Measurements from ENCODE around the gene KCNK17. TPM values are rescaled to one million over a fixed set of nuclear protein-coding genes. Genes with fewer than 3 reads are reported as not detected.

Gene KCNK17
- total RNA-seq, 1 experiment from 2014 or later: not detected

GRCh38 chr6:39341352-39341751, 27.1 kb upstream of the KCNK17 start:
- Histone ChIP-seq H3K4me3 (no peak overlapping the region), H3K36me3 (no peaks in the 10 kb centered on the region), H3K27me3 (no peaks in the 10 kb centered on the region), H3K9me3 (no peaks in the 10 kb centered on the region)
- no peak for DNase-seq

DNA sequence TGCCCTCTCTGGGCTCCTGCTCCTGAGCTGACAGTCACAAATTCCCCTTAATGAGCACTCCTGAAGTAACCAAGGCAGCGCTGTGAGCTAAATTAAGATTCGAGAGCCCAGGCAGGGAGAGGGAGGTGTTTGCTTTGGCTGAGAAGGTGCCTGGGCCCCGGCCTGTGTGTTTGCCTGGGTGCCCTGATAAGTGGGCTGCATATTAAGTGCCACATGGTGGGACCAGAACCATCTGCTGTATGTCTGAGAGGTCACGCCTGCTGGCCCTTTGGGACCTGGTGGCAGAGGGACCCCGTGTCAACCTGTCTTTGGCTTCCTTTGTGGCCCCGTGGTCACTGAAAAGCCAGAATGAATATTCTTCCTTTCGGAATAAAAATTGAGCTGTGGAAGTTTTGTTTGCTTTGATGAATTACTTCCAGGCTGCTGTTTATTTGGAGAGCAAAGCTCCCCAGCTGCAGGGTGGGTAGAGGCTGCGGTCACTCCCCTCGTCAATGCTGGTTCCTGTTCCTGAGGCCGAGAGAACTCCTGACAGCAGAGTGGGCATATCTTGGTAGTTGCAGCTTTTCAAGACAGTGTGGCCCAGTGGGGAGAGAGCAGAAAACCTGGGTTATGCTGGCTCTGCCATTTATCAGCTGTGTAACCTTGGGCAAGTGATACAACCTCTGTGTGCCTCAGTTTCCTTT, 25.8 kb upstream of the KCNK17 start:
- H3K9me3 ChIP-seq: no peaks in the 10 kb centered on the region
- no peak overlapping the region for H3K4me3 ChIP-seq
- DNase-seq: no peak
- H3K27me3 ChIP-seq: no peaks in the 10 kb centered on the region
- no peaks in the 10 kb centered on the region for H3K36me3 ChIP-seq

DNA sequence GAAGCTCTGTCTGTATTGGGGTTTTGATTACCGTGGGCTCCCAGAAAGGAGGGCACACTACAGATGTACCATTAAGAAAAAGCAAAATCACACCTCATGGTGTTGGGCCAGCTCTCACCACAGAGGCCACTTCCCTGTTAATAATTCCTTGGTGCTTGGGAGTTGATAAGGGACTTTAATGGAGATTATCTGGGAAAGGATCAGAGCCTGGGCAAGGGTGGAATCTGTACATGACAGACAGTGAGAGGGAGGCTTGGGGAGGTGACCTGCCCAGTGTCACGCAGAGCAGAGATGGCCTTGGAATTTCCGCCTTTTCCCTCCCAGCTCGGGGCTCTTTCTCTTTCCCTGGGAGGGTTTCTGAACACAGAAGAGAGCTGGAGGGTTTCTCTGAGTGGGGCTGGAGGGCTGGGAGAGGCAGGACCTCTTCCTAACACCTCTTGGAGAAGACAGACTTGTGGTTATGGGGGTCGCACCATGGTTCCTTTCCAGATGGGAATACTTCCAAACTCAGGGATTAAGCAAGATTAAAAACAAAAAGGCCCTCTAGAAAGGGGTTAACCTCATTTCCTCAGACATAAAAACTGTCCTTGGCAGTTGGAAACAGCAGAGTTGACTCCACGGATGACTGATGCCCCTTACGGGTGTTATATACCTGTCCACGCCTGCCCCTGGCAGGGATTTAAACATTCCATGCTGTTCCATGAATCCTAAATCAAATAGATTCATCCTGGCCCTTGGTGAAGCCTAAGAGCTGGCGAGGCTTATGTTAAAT, 25.1 kb upstream of the KCNK17 start:
- Histone ChIP-seq H3K27me3 (no peaks in the 10 kb centered on the region), H3K4me3 (no peak overlapping the region), H3K9me3 (no peaks in the 10 kb centered on the region), H3K36me3 (no peaks in the 10 kb centered on the region)
- no peak for DNase-seq

- no peaks in the 10 kb centered on the region for H3K27me3 ChIP-seq
- no peak for DNase-seq
- no peak overlapping the region for H3K4me3 ChIP-seq
- H3K9me3 ChIP-seq: no peaks in the 10 kb centered on the region
- H3K36me3 ChIP-seq: no peaks in the 10 kb centered on the region
Measured at GRCh38 chr6:39338397-39338796, 24.2 kb upstream of the KCNK17 start.

DNA sequence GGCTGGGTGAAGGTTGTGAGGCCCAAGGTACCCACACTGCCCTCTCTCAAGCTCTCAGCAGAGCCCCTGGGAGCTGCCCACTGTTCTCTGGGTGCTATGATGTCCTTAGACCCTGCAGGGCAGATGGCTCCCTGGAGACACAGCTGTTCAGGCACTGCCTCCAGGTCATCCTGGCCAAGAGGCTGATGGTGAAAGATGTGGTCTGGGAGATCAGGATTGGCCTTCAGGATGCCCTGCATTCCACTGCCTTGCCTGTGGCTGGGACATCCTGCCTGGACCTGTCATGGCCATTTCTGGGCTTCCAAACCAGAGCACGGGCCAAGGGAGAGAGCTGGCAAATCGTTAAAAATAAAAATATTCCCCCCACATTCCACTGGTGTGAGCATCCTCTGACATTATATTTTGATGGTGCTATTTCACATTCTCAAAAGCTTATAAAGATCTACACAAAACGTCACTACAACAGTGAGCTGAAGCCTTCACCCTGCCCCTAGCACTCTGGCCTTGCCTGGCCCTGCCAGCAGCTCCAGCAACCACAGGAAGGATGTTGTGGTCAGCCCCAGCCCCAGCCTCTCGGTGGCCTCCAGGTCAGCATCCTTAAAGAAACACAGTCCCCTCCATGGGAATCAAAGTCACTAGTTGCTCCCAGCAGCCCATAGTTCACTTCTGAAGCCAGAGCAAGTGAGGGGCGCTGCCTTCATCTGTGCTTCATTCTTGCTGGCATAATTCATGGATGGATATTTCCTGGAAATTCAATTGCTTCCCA, 21.7 kb upstream of the KCNK17 start:
- H3K9me3 ChIP-seq: no peaks in the 10 kb centered on the region
- no peaks in the 10 kb centered on the region for H3K27me3 ChIP-seq
- DNase-seq: peak; percentile 9
- H3K36me3 ChIP-seq: no peaks in the 10 kb centered on the region
- no peak overlapping the region for H3K4me3 ChIP-seq

DNA sequence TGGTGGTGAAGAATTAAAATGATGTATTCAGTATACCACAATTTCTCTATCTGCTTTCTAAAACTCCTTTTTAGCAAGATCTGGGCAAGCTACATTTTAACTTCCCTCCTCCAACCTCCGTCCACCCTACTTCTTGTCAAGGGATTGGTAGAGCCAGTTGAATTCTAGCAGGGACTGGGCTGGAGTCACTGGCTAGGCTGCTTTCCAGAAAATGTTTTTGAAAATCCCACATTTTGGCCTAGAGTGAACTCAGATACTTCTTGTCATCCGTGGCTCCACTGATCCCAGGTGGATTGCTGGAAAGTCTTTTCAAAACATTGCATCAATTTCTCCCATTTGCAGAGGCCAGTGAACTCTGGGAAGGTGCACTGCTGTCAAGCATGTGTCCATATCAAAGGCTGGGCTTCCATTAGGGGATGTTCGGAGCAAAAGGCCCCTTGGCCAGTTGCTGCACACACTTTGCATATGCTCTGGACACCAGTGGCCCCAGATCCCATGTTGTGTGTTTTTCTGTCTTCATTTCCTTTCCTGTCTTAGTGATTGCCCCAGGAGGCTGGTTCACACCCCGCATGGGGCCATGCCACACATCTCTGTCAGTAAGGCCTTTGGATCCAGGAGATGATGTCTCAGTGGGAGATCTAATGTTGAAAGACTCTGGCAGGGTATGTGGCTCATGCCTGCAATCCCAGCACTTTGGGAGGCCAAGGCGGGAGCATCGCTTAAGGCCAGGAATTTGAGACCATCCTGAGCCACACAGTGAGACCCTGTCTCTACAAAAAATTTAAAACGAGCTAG, 19.6 kb upstream of the KCNK17 start:
- H3K4me3 ChIP-seq: no peak overlapping the region
- no peaks in the 10 kb centered on the region for H3K9me3 ChIP-seq
- no peaks in the 10 kb centered on the region for H3K36me3 ChIP-seq
- no peak for DNase-seq
- no peaks in the 10 kb centered on the region for H3K27me3 ChIP-seq

- no peaks in the 10 kb centered on the region for H3K36me3 ChIP-seq
- no peak for DNase-seq
- no peaks in the 10 kb centered on the region for H3K9me3 ChIP-seq
- H3K4me3 ChIP-seq: no peak overlapping the region
- no peaks in the 10 kb centered on the region for H3K27me3 ChIP-seq
Measured at GRCh38 chr6:39330476-39330875, 16.3 kb upstream of the KCNK17 start.

- no peaks in the 10 kb centered on the region for H3K9me3 ChIP-seq
- no peaks in the 10 kb centered on the region for H3K36me3 ChIP-seq
- no peak overlapping the region for H3K4me3 ChIP-seq
- no peaks in the 10 kb centered on the region for H3K27me3 ChIP-seq
- no peak for DNase-seq
Measured at GRCh38 chr6:39330057-39330456, 15.8 kb upstream of the KCNK17 start.

- H3K9me3 ChIP-seq: no peaks in the 10 kb centered on the region
- DNase-seq: no peak
- H3K27me3 ChIP-seq: no peaks in the 10 kb centered on the region
- H3K4me3 ChIP-seq: no peak overlapping the region
- no peaks in the 10 kb centered on the region for H3K36me3 ChIP-seq
Measured at GRCh38 chr6:39328066-39328465, 13.8 kb upstream of the KCNK17 start.

- no peaks in the 10 kb centered on the region for H3K36me3 ChIP-seq
- no peaks in the 10 kb centered on the region for H3K9me3 ChIP-seq
- no peaks in the 10 kb centered on the region for H3K27me3 ChIP-seq
- no peak overlapping the region for H3K4me3 ChIP-seq
- no peak for DNase-seq
Measured at GRCh38 chr6:39327507-39327906, 13.3 kb upstream of the KCNK17 start.

GRCh38 chr6:39322306-39322850, 8.2 kb upstream of the KCNK17 start, which contains the start of gene KCNK16:
Gene KCNK16, minus strand, starts transcription at chr6:39322702. Its CDS starts 162 bp downstream, at chr6:39322540.
- H3K9me3 ChIP-seq: no peaks in the 10 kb centered on the region
- no peak within 1 kb of the TSS for H3K4me3 ChIP-seq
- no peaks in the 10 kb centered on the region for H3K36me3 ChIP-seq
- no peaks in the 10 kb centered on the region for H3K27me3 ChIP-seq
- no peak for DNase-seq

- Histone ChIP-seq H3K9me3 (no peaks in the 10 kb centered on the region), H3K27me3 (no peaks in the 10 kb centered on the region), H3K4me3 (no peak overlapping the region), H3K36me3 (no peaks in the 10 kb centered on the region)
- no peak for DNase-seq
Measured at GRCh38 chr6:39321761-39322160, 7.5 kb upstream of the KCNK17 start.

DNA sequence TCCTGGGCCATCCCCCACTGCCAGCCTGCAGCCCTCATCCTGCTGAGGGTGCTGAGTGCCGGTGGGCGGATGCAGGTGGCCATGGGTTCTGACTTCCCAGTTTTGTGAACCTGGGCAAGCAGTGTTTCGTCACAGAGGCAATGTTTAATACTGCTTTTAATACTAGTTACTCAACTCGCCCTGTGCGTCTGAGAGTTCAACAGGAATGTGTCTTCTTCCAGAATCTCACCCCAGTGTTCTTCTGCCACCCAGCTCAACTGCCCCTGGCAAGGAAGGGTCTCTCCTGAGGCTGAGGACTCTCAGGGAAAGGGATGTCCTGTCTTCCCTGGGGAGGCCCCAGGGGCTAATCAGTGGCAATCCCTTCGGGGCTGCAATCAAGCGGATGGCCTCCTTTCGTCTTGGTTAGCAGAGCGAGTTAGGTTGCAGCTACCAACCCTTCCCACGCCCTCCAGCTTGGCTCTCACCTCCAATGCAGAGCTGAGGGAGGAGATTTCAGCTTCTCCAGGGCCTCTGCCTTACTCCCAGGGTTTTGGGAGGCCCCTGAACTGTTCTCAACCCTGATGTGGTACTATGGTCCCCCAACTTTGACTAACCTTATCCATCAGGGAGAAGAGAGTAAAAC, 6.3 kb upstream of the KCNK17 start:
- no peaks in the 10 kb centered on the region for H3K9me3 ChIP-seq
- DNase-seq: no peak
- no peak overlapping the region for H3K4me3 ChIP-seq
- H3K27me3 ChIP-seq: no peaks in the 10 kb centered on the region
- H3K36me3 ChIP-seq: no peaks in the 10 kb centered on the region

- Histone ChIP-seq H3K9me3 (no peaks in the 10 kb centered on the region), H3K27me3 (no peaks in the 10 kb centered on the region), H3K36me3 (no peaks in the 10 kb centered on the region), H3K4me3 (no peak overlapping the region)
- no peak for DNase-seq
Measured at GRCh38 chr6:39319621-39320362, 5.6 kb upstream of the KCNK17 start.

GRCh38 chr6:39317256-39317655, 3.0 kb upstream of the KCNK17 start:
- DNase-seq: no peak
- no peaks in the 10 kb centered on the region for H3K36me3 ChIP-seq
- no peaks in the 10 kb centered on the region for H3K9me3 ChIP-seq
- H3K4me3 ChIP-seq: no peak overlapping the region
- H3K27me3 ChIP-seq: no peaks in the 10 kb centered on the region

Measured in MG63 (cell line).